ENCODE measurements around the gene SPSB1. TPM values are rescaled to one million over a fixed set of nuclear protein-coding genes. Genes with fewer than 3 reads are reported as not detected.

SPSB1 gene
- total and polyA plus RNA-seq, 2 experiments from 2014 or later = 2.4 to 6.8 TPM

DNA sequence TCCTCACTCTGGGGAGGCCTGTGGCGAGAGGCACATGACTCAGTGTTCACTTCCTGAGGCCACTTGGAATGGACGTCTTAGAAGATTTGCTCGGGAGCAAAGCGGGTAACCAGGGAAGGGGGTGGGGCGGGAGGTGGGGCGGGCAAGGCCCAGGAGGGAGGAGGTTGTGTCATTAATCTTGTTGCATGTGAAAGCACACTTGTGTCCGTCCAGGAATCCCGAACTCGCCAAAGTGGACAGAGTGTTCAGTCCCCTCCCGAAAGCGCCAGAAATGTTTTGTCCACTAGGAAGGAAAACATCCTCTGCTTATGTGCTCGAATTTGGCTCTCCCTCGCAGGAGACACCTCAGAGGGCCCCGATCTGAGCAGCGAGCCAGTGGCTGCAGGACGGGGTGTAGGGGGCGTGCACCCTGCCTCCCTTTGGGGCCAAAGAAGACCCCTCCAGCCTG lies 84.2 kb downstream of the SPSB1 start:
- no peaks in the 10 kb centered on the region for H3K36me3 Mint-ChIP-seq (ENCODE audit: low read depth)
- peaks cover 1% of the 10 kb centered on the region for H3K27me3 Mint-ChIP-seq (ENCODE audit: insufficient read depth, low read depth, poor library complexity)
- H2AFZ ChIP-seq = no peak overlapping the region
- H3K4me1 ChIP-seq (ENCODE audit: insufficient read depth) = no peaks in the 10 kb centered on the region
- DNase-seq (ENCODE audit: low spot score) = no peak
- H3K27ac ChIP-seq (ENCODE audit: low read depth) = no peak overlapping the region
- ATAC-seq = no peak
- H3K27me3 ChIP-seq (ENCODE audit: insufficient read depth) = no peaks in the 10 kb centered on the region
- no peak overlapping the region for H3K4me2 ChIP-seq
- H3K27ac Mint-ChIP-seq = no peak overlapping the region
- H3K9me3 Mint-ChIP-seq = no peaks in the 10 kb centered on the region
- peaks cover 7% of the 10 kb centered on the region for H3K4me1 Mint-ChIP-seq
- H3K9me2 ChIP-seq (ENCODE audit: insufficient read depth) = no peaks in the 10 kb centered on the region
- H3F3A ChIP-seq (replicated peaks; ENCODE audit: low read depth) = no peaks in the 10 kb centered on the region
- no peak overlapping the region for H3K4me3 ChIP-seq
- no peaks in the 10 kb centered on the region for H4K20me1 ChIP-seq (replicated peaks; ENCODE audit: insufficient read depth)
- no peak overlapping the region for H3K4me3 Mint-ChIP-seq
- no peaks in the 10 kb centered on the region for H3K36me3 ChIP-seq (ENCODE audit: insufficient read depth)
- no peaks in the 10 kb centered on the region for H3K79me2 ChIP-seq (replicated peaks; ENCODE audit: insufficient read depth)
- no peak for TF ChIP-seq STAT1 (IDR thresholded peaks at IDR 0.05; ENCODE audit: unreplicated experiment)
- no peak for TF ChIP-seq JUNB (IDR thresholded peaks at IDR 0.05; ENCODE audit: unreplicated experiment)
- TF ChIP-seq, protein P1, sequence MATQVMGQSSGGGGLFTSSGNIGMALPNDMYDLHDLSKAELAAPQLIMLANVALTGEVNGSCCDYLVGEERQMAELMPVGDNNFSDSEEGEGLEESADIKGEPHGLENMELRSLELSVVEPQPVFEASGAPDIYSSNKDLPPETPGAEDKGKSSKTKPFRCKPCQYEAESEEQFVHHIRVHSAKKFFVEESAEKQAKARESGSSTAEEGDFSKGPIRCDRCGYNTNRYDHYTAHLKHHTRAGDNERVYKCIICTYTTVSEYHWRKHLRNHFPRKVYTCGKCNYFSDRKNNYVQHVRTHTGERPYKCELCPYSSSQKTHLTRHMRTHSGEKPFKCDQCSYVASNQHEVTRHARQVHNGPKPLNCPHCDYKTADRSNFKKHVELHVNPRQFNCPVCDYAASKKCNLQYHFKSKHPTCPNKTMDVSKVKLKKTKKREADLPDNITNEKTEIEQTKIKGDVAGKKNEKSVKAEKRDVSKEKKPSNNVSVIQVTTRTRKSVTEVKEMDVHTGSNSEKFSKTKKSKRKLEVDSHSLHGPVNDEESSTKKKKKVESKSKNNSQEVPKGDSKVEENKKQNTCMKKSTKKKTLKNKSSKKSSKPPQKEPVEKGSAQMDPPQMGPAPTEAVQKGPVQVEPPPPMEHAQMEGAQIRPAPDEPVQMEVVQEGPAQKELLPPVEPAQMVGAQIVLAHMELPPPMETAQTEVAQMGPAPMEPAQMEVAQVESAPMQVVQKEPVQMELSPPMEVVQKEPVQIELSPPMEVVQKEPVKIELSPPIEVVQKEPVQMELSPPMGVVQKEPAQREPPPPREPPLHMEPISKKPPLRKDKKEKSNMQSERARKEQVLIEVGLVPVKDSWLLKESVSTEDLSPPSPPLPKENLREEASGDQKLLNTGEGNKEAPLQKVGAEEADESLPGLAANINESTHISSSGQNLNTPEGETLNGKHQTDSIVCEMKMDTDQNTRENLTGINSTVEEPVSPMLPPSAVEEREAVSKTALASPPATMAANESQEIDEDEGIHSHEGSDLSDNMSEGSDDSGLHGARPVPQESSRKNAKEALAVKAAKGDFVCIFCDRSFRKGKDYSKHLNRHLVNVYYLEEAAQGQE (IDR thresholded peaks at IDR 0.05; ENCODE audit: unreplicated experiment) = no peak
- TF ChIP-seq, protein P2, sequence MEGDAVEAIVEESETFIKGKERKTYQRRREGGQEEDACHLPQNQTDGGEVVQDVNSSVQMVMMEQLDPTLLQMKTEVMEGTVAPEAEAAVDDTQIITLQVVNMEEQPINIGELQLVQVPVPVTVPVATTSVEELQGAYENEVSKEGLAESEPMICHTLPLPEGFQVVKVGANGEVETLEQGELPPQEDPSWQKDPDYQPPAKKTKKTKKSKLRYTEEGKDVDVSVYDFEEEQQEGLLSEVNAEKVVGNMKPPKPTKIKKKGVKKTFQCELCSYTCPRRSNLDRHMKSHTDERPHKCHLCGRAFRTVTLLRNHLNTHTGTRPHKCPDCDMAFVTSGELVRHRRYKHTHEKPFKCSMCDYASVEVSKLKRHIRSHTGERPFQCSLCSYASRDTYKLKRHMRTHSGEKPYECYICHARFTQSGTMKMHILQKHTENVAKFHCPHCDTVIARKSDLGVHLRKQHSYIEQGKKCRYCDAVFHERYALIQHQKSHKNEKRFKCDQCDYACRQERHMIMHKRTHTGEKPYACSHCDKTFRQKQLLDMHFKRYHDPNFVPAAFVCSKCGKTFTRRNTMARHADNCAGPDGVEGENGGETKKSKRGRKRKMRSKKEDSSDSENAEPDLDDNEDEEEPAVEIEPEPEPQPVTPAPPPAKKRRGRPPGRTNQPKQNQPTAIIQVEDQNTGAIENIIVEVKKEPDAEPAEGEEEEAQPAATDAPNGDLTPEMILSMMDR (conservative IDR thresholded peaks at IDR 0.05; ENCODE audit: low read depth in 2 of 2) = no peak

DNA sequence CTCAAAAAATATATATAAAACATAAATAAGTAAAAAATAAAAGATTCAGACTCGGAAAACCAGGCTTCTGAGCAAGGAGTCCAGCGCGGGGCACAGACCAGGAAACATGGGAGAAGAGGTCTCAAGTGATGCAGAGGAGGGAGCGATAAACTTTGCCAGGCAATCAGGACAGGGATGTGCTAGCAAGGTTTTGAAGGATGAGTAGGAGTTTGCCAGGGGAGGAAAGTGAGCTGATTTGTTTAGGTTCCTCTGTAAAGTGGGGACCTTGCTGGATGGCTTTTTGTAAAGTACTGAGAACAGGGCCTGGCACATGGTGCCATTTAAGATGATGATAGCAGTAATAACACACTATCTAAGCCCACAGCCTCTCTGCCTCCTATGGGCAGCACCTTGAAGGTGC lies 86.1 kb downstream of the SPSB1 start:
- H3K4me1 Mint-ChIP-seq = peaks cover 3% of the 10 kb centered on the region; the same call in 2 of the 3 replicates
- Histone ChIP-seq H3K36me3 (ENCODE audit: insufficient read depth) (no peaks in the 10 kb centered on the region), H3K9me2 (ENCODE audit: insufficient read depth) (no peaks in the 10 kb centered on the region), H3K4me2 (no peak overlapping the region), H2AFZ (no peak overlapping the region), H3K27ac (ENCODE audit: low read depth) (no peak overlapping the region), H3K79me2 (replicated peaks; ENCODE audit: insufficient read depth) (no peaks in the 10 kb centered on the region), H3F3A (replicated peaks; ENCODE audit: low read depth) (no peaks in the 10 kb centered on the region), H4K20me1 (replicated peaks; ENCODE audit: insufficient read depth) (no peaks in the 10 kb centered on the region), H3K27me3 (ENCODE audit: insufficient read depth) (no peaks in the 10 kb centered on the region), H3K4me1 (ENCODE audit: insufficient read depth) (no peaks in the 10 kb centered on the region), H3K4me3 (no peak overlapping the region)
- no peak for TF ChIP-seq CREB1 (CRISPR knock-in tag; IDR thresholded peaks at IDR 0.05; ENCODE audit: low read depth)
- no peak overlapping the region for H3K4me3 Mint-ChIP-seq
- no peak for ATAC-seq
- no peaks in the 10 kb centered on the region for H3K9me3 Mint-ChIP-seq
- no peak for DNase-seq (ENCODE audit: low spot score)
- H3K27ac Mint-ChIP-seq = no peak overlapping the region
- H3K36me3 Mint-ChIP-seq (ENCODE audit: low read depth) = no peaks in the 10 kb centered on the region
- H3K27me3 Mint-ChIP-seq (ENCODE audit: insufficient read depth, low read depth, poor library complexity) = peaks cover 2% of the 10 kb centered on the region

Data from GM23338 (cell line).